HepG2 (cell line): ENCODE data around the gene TPD52L2. TPM values are rescaled to one million over a fixed set of nuclear protein-coding genes. Genes with fewer than 3 reads are reported as not detected.

ENCODE experiments used
- AKAP8 ChIP-seq: sonication (generic); formaldehyde crosslinking; IDR thresholded peaks from 2 replicates; pipeline ENCODE4 v1.5.1; 2020; ENCODE audit warnings: mild to moderate bottlenecking, missing genetic modification reagents
- ATF2 ChIP-seq: sonication (generic); formaldehyde crosslinking; IDR thresholded peaks from 2 replicates; pipeline ENCODE4 v1.4.0; 2020; ENCODE audit warnings: missing genetic modification reagents
- ATF7-NPFF ChIP-seq: sonication (generic); formaldehyde crosslinking; IDR thresholded peaks from 2 replicates; pipeline ENCODE4 v1.8.1; 2023; ENCODE audit warnings: mild to moderate bottlenecking, low read depth, missing genetic modification reagents, moderate library complexity
- BORCS8-MEF2B ChIP-seq: sonication (generic); formaldehyde crosslinking; IDR thresholded peaks from 2 replicates; pipeline ENCODE4 v1.8.0; 2022; ENCODE audit warnings: mild to moderate bottlenecking, missing genetic modification reagents
- CBX1 ChIP-seq: IDR thresholded peaks from one replicate; pipeline ENCODE4 v1.6.1; 2016; ENCODE audit warnings: antibody characterized with exemption, low read depth
- DBP ChIP-seq: sonication (generic); formaldehyde crosslinking; IDR thresholded peaks from 2 replicates; pipeline ENCODE4 v1.4.0; 2020; ENCODE audit warnings: missing genetic modification reagents; ENCODE audit errors: not compliant biosample characterization
- ESRRA ChIP-seq: sonication (generic); formaldehyde crosslinking; IDR thresholded peaks from 2 replicates; pipeline ENCODE4 v1.5.1; 2020; ENCODE audit warnings: mild to moderate bottlenecking, low read depth, missing genetic modification reagents
- GLMP ChIP-seq: sonication (generic); formaldehyde crosslinking; IDR thresholded peaks from 2 replicates; pipeline ENCODE4 v1.9.0; 2021; ENCODE audit warnings: missing genetic modification reagents, mild to moderate bottlenecking, borderline replicate concordance
- KDM5A ChIP-seq: fragments of 200-600 bp; sonication (generic); IDR thresholded peaks from 2 replicates; pipeline ENCODE4 v1.7.0; 2018; ENCODE audit warnings: antibody characterized with exemption, mild to moderate bottlenecking, low read length, borderline replicate concordance
- MAZ ChIP-seq, 2 experiments: sonication (generic) in 1 of 2; formaldehyde crosslinking in 1 of 2; IDR thresholded peaks; 2 replicates each; pipeline versions ENCODE4 v1.5.0 to v1.6.1; 2012 to 2020; ENCODE audit warnings: low read depth in 2 of 2, mild to moderate bottlenecking in 2 of 2, borderline replicate concordance in 1 of 2, improper control_type of control experiment in 1 of 2, low read length in 1 of 2, missing genetic modification reagents in 1 of 2, moderate library complexity in 1 of 2
- MXD1 ChIP-seq: sonication (generic); formaldehyde crosslinking; IDR thresholded peaks from 2 replicates; pipeline ENCODE4 v1.4.0; 2020; ENCODE audit warnings: mild to moderate bottlenecking, missing genetic modification reagents
- NRL ChIP-seq: sonication (generic); formaldehyde crosslinking; IDR thresholded peaks from 2 replicates; pipeline ENCODE4 v1.5.0; 2020; ENCODE audit warnings: missing genetic modification reagents, mild to moderate bottlenecking, moderate library complexity, borderline replicate concordance
- PHF20 ChIP-seq: sonication (generic); formaldehyde crosslinking; IDR thresholded peaks from 2 replicates; pipeline ENCODE4 v1.5.0; 2020; ENCODE audit warnings: mild to moderate bottlenecking, missing genetic modification reagents
- PLSCR1 ChIP-seq: sonication (generic); formaldehyde crosslinking; IDR thresholded peaks from 2 replicates; pipeline ENCODE4 v1.5.0; 2020; ENCODE audit warnings: missing genetic modification reagents, mild to moderate bottlenecking, borderline replicate concordance
- RORA ChIP-seq: sonication (generic); formaldehyde crosslinking; IDR thresholded peaks from 2 replicates; pipeline ENCODE4 v1.5.0; 2020; ENCODE audit warnings: mild to moderate bottlenecking, missing genetic modification reagents, moderate library complexity
- SMARCC2 ChIP-seq: fragments of 450-650 bp; IDR thresholded peaks from 2 replicates; pipeline ENCODE4 v1.6.1; 2017; ENCODE audit warnings: antibody characterized with exemption, mild to moderate bottlenecking
- ZBTB25 ChIP-seq: IDR thresholded peaks from 2 replicates; pipeline ENCODE4 v1.6.1; 2018; ENCODE audit warnings: missing genetic modification reagents
- ZNF431 ChIP-seq: sonication (generic); formaldehyde crosslinking; IDR thresholded peaks from 2 replicates; pipeline ENCODE4 v1.9.0; 2022; ENCODE audit warnings: missing genetic modification reagents, low read depth, mild to moderate bottlenecking, borderline replicate concordance
- ZNF510 ChIP-seq: sonication (generic); formaldehyde crosslinking; IDR thresholded peaks from 2 replicates; pipeline ENCODE4 v1.4.0; 2020; ENCODE audit warnings: low read depth, mild to moderate bottlenecking, missing genetic modification reagents
- polyA plus RNA-seq, 8 experiments: library from polyadenylated mRNA; depleted of rRNA in 3 of 8; stranded (reverse) in 7 of 8; unstranded in 1 of 8; fragments of >200 nt; fragmentation: Illumina TruSeq in 4 of 8; extraction: Trizol in 4 of 8; gene quantifications; 2 replicates each; pipeline versions ENCODE4 v1.2.1 to v1.2.3, GENCODE V29; 2011 to 2016; ENCODE audit warnings: low read depth in 4 of 8, missing spikeins in 1 of 8, mixed read lengths in 1 of 8; ENCODE audit not compliant: insufficient read depth in 1 of 8
- total RNA-seq, 5 experiments: library from RNA; depleted of rRNA; stranded (reverse); fragments of >200 nt; fragmentation: Illumina TruSeq; extraction: Trizol; gene quantifications; 2 replicates each; pipeline ENCODE4 v1.2.3, GENCODE V29; 2016; ENCODE audit warnings: low read depth in 1 of 5

TPD52L2 gene
- total and polyA plus RNA-seq, 2 of the 13 experiments (the other 11 are each of a cell fraction or from before 2014, with no cell fraction given), result 156 to 184 TPM

- TF ChIP-seq PLSCR1 (CRISPR knock-in tag) (no peak), BORCS8-MEF2B (CRISPR knock-in tag) (peak; percentile 41; the same call in 1 of the 2 replicates), ZNF431 (CRISPR knock-in tag) (no peak), ATF2 (CRISPR knock-in tag) (no peak), CBX1 (no peak), RORA (no peak), ESRRA (CRISPR knock-in tag) (no peak), SMARCC2 (no peak), GLMP (CRISPR knock-in tag) (no peak), NRL (no peak), DBP (CRISPR knock-in tag) (no peak), PHF20 (no peak), ATF7-NPFF (CRISPR knock-in tag) (no peak), ZBTB25 (CRISPR knock-in tag) (no peak), MXD1 (CRISPR knock-in tag) (no peak), ZNF510 (CRISPR knock-in tag) (0 out of 2 replicates have a peak, but pooled peaks have one; percentile 55), AKAP8 (CRISPR knock-in tag) (no peak), MAZ (IDR thresholded peaks at IDR 0.05; ENCODE audit: borderline replicate concordance, low read depth, low read length) (no peak), MAZ (CRISPR knock-in tag; IDR thresholded peaks at IDR 0.05; ENCODE audit: low read depth) (peak; percentile 19; the same call in 1 of the 2 replicates), KDM5A (no peak)
Observed at GRCh38 chr20:63833776-63834490, 31.1 kb upstream of the TPD52L2 start (continued).
